Activated CD4-positive, alpha-beta T cell treated with anti-CD3 and anti-CD28 coated beads, Interleukin-2, Interleukin-6, amounts not matched to agents 100 ng/mL and 50 ng/mL, durations not matched to agents 16 hours and 8 hours (primary cell): ENCODE measurements around the gene ZCCHC24.

Experiments
- DNase-seq: peaks from one replicate; pipeline ENCODE4 v3.0.0-alpha.2; 2020

ZCCHC24 gene

GRCh38 chr10:79380946-79381721, 64.3 kb downstream of the ZCCHC24 start:
- DNase-seq, result no peak

- no peak for DNase-seq
Measured at GRCh38 chr10:79380125-79380945, 65.1 kb downstream of the ZCCHC24 start.

GRCh38 chr10:79379512-79380124, 65.8 kb downstream of the ZCCHC24 start:
- DNase-seq, result no peak

GRCh38 chr10:79378647-79379511, 66.5 kb downstream of the ZCCHC24 start:
- DNase-seq, result no peak

GRCh38 chr10:79378383-79378646, 67.1 kb downstream of the ZCCHC24 start:
- no peak for DNase-seq

GRCh38 chr10:79377557-79378382, 67.7 kb downstream of the ZCCHC24 start:
- no peak for DNase-seq

- no peak for DNase-seq
Measured at GRCh38 chr10:79376751-79377556, 68.5 kb downstream of the ZCCHC24 start.

- DNase-seq, result no peak
Measured at GRCh38 chr10:79376078-79376628, 69.3 kb downstream of the ZCCHC24 start.

GRCh38 chr10:79375321-79376077, 69.9 kb downstream of the ZCCHC24 start:
- DNase-seq, result no peak

- DNase-seq, result peak; percentile 82
Measured at GRCh38 chr10:79374312-79375191, 70.9 kb downstream of the ZCCHC24 start.

- DNase-seq, result no peak
Measured at GRCh38 chr10:79372871-79373270, 72.6 kb downstream of the ZCCHC24 start.

GRCh38 chr10:79367426-79368189, 77.8 kb downstream of the ZCCHC24 start:
- no peak for DNase-seq

- DNase-seq, result no peak
Measured at GRCh38 chr10:79361726-79362397, 83.6 kb downstream of the ZCCHC24 start.

GRCh38 chr10:79360499-79361342, 84.7 kb downstream of the ZCCHC24 start:
- no peak for DNase-seq

GRCh38 chr10:79359816-79360498, 85.5 kb downstream of the ZCCHC24 start:
- DNase-seq, result no peak

- DNase-seq, result no peak
Measured at GRCh38 chr10:79358811-79359210, 86.6 kb downstream of the ZCCHC24 start.
